ENCODE measurements around the gene SLC9C1. TPM values are rescaled to one million over a fixed set of nuclear protein-coding genes. Genes with fewer than 3 reads are reported as not detected.

The SLC9C1 gene
- total and polyA plus RNA-seq, 9 of the 15 experiments (the other 6 are each of a cell fraction or from before 2014, with no cell fraction given) = not detected

- Histone ChIP-seq H3K4me2 (ENCODE audit: insufficient read depth, low read length) (no peak within 1 kb of the TSS), H3K27ac (ENCODE audit: extremely low read depth, low read depth, low read length) (no peak within 1 kb of the TSS), H3K9ac (ENCODE audit: insufficient read depth in 1 of 2, low read depth in 2 of 2, low read length in 2 of 2) (no peak within 1 kb of the TSS), H3K79me2 (ENCODE audit: control insufficient read depth, insufficient read depth, low read length) (no peaks in the 10 kb centered on the region), H3K9me3 (replicated peaks; ENCODE audit: control insufficient read depth, insufficient read depth, low read depth, low read length) (no peaks in the 10 kb centered on the region), H3K9me1 (ENCODE audit: control insufficient read depth, insufficient read depth, low read length) (no peaks in the 10 kb centered on the region), H3K4me3 (no peak within 1 kb of the TSS), H2AFZ (ENCODE audit: low read depth, low read length) (0 out of 2 replicates have a peak within 1 kb of the TSS, but pooled peaks have one; percentile 40), H4K20me1 (replicated peaks; ENCODE audit: control insufficient read depth, insufficient read depth, low read length) (no peaks in the 10 kb centered on the region), H3K36me3 (ENCODE audit: control insufficient read depth, insufficient read depth, low read length) (no peaks in the 10 kb centered on the region), H3K4me1 (replicated peaks in 1 of 2; ENCODE audit: control insufficient read depth in 2 of 2, insufficient read depth in 2 of 2, low read length in 2 of 2) (peaks cover 0 to 6% of the 10 kb centered on the region in 2 experiments; a peak in 2 of 5 replicates), H3K27me3 (ENCODE audit: control insufficient read depth in 2 of 2, insufficient read depth in 2 of 2, low read length in 2 of 2) (peaks cover 3 to 11% of the 10 kb centered on the region in 2 experiments; a peak in 4 of 5 replicates)
- intact Hi-C loops (cut with micrococcal nuclease) (no loop called here), in situ Hi-C loops (cut with MboI) (no loop called here)
- no TSS peak for BruUV-seq (replicated peaks)
- ChIA-PET POLR2A (no interaction called here), CTCF (ENCODE audit: low intra/inter-chr PET ratio) (no interaction called here)
- DNase-seq (ENCODE audit: extremely low read depth in 1 of 4, low spot score in 3 of 4) (no peak), FAIRE-seq (no peak), ATAC-seq (no peak; the same call in 2 of the 3 replicates)
- TF ChIP-seq MIER1 (IDR thresholded peaks at IDR 0.05; ENCODE audit: low read depth) = no peak
- no peak for TF ChIP-seq ZNF75A (CRISPR knock-in tag; IDR thresholded peaks at IDR 0.05)
- TF ChIP-seq ZNF165 (CRISPR knock-in tag; IDR thresholded peaks at IDR 0.05; ENCODE audit: borderline replicate concordance) = no peak
- TF ChIP-seq NR2C1 (IDR thresholded peaks at IDR 0.05) = no peak
- TF ChIP-seq NR2C1 (tag; IDR thresholded peaks at IDR 0.05) = no peak
- TF ChIP-seq ZNF316 (IDR thresholded peaks at IDR 0.05) = no peak
- no peak for TF ChIP-seq CCNT2 (IDR thresholded peaks at IDR 0.05; ENCODE audit: borderline replicate concordance, extremely low read depth, insufficient read length, low read depth, low read length)
- TF ChIP-seq MECOM (CRISPR knock-in tag; IDR thresholded peaks at IDR 0.05) = no peak
- no peak for TF ChIP-seq FOXJ2 (tag; IDR thresholded peaks at IDR 0.05)
- TF ChIP-seq CHD2 (IDR thresholded peaks at IDR 0.05; ENCODE audit: low read depth, low read length) = no peak
- TF ChIP-seq ZNF224 (CRISPR knock-in tag; IDR thresholded peaks at IDR 0.05) = no peak
- 0% methylated on average over 3 of the region's 28 CpGs for WGBS (ENCODE audit: insufficient coverage, low coverage, missing lambda C conversion rate)
Observed at GRCh38 chr3:112333002-112333380, 39.0 kb upstream of the SLC9C1 start, which contains the start of gene CD200. Gene CD200 (plus strand): TSS chr3:112333156. CDS start chr3:112333213, 57 bp downstream.
